Erythroblast (primary cell): ENCODE results near the gene NRSN2.
A peak's percentile ranks its signal among the peaks of the same experiment; 100 is the strongest.
"Not testable (repeated sequence)": the region's sequence is repeated elsewhere in the genome, so short reads cannot be mapped to it uniquely, and the experiment has no call there.

Experiments
- DNase-seq, 2 experiments: peaks; one replicate each; lab custom pipeline; 2025; lab: John Stamatoyannopoulos, UW
- GATA1 ChIP-seq: IDR thresholded peaks from 2 replicates; pipeline ENCODE4 v1.6.1; 2011; ENCODE audit warnings: low read depth, mild to moderate bottlenecking, control low read depth, low read length, moderate library complexity
- POLR2A ChIP-seq: IDR thresholded peaks from 2 replicates; pipeline ENCODE4 v1.6.1; 2011; ENCODE audit warnings: mild to moderate bottlenecking, low read length

The NRSN2 gene

GRCh38 chr20:328027-328974 is 18.6 kb upstream of the NRSN2 start:
- DNase-seq, result no peak
- no peak for TF ChIP-seq GATA1
- no peak for TF ChIP-seq POLR2A

DNA sequence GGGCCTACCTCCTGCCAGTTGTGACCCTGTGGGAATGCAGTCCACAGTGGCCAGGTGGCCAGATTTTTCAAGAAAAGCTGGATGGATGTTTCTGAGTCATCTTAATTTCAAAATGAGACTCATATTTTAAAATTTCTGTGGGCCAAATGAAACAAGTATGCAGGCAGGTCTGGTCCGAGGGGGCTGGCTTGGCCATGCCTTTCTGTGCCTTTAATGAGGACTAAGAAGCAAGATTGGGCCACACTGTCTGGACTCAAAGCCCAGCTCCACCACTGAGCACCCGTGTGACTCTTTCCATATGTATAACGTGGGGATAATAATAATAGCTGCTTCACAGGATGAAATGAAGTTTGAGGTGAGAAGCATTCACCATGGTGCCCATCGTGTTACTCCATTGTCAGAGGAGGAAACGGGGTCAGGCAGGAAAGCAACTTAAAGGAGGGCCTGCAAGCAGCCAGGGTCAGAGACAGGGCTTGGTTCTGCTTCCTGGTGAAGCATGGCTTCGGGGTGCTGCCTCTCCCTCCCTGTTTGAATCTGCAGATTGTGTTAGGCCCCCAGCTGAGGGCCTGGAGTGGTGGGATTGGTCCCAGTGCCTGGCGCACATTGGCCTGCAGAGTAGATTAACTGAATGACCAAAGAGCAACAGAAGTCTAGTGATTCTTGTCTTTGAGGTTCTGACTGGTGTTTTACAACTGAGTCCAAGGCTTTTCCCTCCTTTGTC is 17.8 kb upstream of the NRSN2 start:
- DNase-seq, result no peak
- TF ChIP-seq POLR2A (peak; percentile 20), GATA1 (no peak)

GRCh38 chr20:329851-330232 is 17.1 kb upstream of the NRSN2 start:
- no peak for DNase-seq

GRCh38 chr20:330233-331149 is 16.4 kb upstream of the NRSN2 start:
- TF ChIP-seq GATA1 (no peak), POLR2A (no peak)
- DNase-seq, result peak; percentile 77 to 80

More at GRCh38 chr20:329851-330232, 17.1 kb upstream of the NRSN2 start:
- TF ChIP-seq POLR2A (no peak), GATA1 (no peak)

GRCh38 chr20:334578-334977 is 12.3 kb upstream of the NRSN2 start:
- TF ChIP-seq POLR2A, result no peak
- TF ChIP-seq GATA1, result no peak
- DNase-seq, result no peak

DNA sequence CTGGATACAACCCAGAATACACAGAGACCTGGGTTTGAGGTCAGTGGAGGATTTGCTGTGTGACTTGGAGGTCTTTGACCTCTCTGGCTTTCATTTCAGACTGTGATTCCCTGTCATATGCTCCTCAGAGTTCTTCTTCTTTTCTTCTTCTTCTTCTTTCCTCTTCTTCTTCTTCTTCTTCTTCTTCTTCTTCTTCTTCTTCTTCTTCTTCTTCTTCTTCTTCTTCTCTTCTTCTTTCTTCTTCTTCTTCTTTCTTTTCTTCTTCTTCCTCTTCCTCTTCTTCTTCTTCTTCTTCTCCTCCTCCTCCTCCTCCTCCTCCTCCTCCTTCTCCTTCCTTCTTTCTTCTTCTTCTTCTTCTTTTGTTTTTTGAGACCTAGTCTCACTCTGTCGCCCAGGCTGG is 10.9 kb upstream of the NRSN2 start:
- DNase-seq, result not testable (repeated sequence)

DNA sequence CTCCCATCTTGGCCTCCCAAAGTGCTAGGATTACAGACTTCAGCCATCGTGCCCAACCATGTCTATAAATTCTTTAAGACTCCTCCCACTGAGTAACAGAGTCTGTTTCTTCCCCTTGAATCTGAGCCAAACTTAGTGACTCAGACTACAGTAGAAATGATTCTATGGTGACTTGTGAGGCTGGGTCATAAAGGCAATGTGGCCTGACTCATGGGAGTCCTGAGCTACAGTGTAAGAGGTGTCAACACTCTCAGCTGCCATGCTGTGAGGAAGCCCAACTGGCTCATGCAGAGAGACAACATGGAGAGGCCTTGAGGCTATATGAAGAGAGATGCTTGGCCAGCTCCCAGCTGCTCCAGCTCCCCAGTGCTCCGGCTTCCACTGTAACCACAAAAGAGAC is 5.2 kb upstream of the NRSN2 start:
- TF ChIP-seq POLR2A, result no peak
- no peak for TF ChIP-seq GATA1
- peak; percentile 73 to 75 for DNase-seq

GRCh38 chr20:343107-343506 is 3.8 kb upstream of the NRSN2 start:
- no peak for TF ChIP-seq GATA1
- TF ChIP-seq POLR2A, result no peak
- no peak for DNase-seq

DNA sequence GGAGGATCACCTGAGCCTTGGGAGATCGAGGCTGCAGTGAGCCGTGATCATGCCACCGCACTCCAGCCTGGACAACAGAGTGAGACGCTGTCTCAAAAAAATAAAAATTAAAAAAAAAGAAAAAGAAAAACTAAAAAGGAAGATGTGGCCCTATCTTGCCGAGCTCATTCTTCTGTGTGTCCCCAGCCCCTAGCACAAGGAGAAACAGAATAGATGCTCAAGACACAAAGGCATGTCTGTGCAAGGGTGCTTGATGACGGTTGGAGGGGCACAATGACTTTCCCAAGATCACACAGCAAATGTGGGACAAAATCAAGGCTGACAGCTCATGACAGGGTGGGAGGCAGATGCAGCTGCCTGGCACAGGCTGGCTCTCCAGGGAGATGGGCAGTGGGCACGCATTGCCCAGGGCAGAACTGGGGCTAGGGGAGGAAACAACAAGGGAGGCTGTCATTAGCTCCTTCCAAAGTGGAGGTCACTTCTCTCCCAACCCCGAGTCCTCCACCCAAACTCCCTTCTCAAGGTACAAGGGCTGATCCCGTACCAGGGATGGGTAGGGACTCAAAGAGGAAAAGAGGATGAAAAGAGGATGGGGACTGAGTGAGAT is 775 bp upstream of the NRSN2 start:
- no peak for TF ChIP-seq POLR2A
- TF ChIP-seq GATA1, result no peak
- no peak for DNase-seq

- TF ChIP-seq POLR2A (no peak), GATA1 (no peak)
- DNase-seq, result no peak
Observed at GRCh38 chr20:347317-347639, 367 bp downstream of the NRSN2 start.

DNA sequence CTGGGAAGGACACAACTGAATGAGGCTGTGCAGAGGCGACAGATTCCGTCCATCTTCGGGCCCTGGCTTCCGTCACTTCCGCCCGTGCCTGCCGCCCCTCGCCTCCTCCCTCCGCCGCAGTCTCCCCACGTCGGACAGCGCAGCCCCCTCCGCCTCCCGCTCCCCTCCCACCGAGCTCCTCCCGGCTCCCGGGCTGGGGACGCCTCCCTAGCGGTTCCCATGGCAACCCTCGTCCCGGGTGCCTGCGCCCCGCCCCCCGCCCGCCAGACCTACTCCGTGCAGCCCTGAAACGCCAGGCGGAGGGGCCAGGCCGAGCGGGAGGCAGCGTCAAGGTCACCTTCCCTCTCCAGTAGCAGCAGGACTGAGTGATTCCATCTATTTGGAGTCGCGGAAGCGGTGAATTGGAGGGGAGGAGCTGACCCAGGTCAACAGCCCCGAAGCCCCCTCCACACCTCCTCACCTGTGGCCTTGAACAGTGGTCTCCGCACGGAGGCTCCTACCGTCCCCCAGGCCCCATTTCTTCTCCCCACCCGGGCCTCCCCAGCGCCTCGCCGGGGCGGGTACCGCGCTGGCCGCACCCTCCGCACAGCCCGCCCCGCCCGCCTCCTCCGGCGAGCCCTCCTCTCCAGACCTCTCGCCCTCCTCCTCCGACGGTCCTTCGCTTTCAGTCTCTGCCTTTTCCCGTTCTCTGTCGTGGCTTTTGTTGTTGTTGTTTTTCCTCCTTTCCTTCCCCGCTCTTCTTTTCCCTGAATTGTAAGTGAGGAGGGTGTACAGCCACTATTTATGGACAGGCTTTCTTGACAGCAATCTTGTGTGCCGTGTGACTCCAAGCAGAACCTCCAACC is 951 bp downstream of the NRSN2 start:
- peak; percentile 90 to 92 for DNase-seq
- TF ChIP-seq GATA1, result no peak
- TF ChIP-seq POLR2A, result peak; percentile 51

DNA sequence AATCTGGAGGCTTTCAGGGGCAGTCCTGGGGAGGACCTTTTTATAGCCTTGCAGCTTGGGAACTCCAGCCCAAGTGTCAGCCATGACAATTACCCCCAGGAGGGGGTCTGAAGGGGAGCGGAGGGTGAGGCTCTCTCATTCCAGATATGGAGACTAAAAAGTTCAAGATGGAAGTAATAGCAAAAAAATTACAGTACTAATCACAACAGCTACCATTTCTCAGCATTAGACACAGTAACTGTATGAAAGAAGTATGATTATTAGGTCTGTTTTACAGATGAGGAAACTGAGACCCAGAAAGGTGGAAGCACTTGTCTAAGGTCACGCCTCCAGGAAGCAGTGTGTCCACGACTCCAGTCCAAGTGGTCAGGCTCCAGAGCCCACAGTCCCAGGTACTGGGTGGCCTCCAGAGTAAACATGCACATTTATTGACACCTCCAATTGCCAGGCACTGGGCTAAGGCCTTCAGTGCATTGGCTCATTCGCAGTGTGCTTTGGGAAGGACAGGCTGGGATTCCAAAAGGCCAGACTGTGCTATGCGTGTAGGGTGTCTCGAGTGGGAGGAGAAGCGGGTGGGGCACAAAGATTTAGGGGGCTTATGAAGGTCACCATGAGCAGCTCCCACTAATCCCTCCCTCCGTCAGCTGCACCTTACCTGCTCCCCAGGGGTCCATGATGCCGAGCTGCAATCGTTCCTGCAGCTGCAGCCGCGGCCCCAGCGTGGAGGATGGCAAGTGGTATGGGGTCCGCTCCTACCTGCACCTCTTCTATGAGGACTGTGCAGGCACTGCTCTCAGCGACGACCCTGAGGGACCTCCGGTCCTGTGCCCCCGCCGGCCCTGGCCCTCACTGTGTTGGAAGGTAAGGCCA is 2.3 kb downstream of the NRSN2 start:
- DNase-seq, result no peak
- no peak for TF ChIP-seq GATA1
- no peak for TF ChIP-seq POLR2A
